GM19452 (cell line): ENCODE results near the gene GULP1.
"Not testable (repeated sequence)": the region's sequence is repeated elsewhere in the genome, so short reads cannot be mapped to it uniquely, and the experiment has no call there.

Experiments
- ATAC-seq: cut with Tn5 transposase; IDR thresholded peaks from one replicate; pipeline ENCODE4 v1.9.1; 2021; ENCODE audit not compliant: unreplicated experiment

Gene GULP1

DNA sequence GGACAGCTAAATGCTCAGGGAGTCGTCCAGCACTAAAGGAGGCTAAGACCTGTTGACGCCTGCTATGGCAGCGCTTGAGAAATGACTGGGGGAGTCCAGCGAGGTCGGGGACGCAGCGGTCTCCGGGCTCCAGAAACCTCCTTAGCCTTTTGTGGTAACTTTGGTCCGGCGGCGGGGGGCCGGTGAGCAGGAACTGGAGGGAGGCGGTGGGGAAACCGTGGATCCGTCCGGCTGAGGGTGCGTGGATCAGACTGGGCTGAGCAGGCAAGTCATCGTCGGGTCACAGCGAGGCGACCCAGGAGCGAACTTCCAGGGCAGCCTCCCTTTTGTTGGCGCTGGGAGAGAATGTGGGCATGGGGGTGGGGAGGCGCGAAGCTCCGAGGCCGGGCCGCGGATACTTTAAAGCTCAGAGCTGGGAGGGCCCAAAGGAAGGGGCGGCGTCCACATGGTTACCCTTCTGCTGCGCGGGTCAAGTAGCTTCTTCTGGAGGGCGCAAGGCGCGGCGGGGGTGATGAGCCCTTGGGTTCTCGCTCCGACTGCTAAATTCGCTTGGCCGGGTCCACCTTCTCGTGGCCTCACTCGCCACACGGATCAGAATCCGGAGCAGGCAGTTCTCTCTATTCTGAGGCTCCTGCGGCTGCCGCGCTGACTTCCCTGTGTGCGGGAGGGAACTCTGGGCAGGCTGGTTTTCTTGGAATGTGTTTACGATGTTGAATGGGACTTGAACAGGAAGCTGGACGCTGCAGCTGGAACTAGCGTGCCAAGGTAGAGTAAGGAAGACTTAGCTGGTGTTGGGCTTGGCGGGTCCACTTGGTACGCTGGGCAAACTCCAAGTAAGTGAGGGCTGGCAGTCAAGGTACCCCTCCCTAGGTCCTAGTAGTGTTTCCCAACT lies 920 bp downstream of the GULP1 start:
- ATAC-seq: no peak

DNA sequence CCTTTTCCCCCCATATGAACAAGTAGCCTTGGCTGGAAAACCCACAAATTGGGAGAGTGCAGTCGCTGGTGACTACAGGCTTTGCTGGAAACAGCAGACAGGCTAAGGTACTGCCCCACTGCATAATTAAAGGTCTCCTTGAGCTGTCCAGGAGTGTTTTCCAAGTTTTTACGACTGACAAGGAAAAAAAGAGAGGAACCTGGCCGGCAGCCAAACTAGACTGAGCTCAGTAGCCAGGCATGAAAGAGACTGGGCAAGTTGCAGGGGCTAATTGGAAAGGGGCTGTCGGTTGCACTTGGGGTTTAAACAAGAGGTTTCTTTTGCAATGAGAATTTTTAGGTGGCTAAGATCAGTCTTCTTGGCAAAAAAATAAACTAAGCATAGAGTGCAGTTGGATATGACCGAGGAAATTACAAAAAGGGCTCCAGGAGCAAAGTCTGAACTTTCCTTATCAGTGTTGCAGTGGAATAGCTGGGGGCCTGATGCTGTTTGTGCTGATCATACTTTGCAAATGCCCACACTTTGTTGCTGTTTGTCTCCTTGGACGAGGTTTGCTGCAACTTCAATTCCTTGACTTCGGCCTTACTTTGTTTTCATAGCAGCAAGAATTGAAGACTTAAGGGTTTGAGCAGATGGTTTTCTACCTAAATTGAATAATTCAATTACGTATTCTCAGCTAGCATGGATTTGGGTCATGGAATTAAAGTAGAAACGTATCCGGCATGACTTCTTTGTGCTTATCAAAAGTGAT lies 2.1 kb downstream of the GULP1 start:
- ATAC-seq: no peak

DNA sequence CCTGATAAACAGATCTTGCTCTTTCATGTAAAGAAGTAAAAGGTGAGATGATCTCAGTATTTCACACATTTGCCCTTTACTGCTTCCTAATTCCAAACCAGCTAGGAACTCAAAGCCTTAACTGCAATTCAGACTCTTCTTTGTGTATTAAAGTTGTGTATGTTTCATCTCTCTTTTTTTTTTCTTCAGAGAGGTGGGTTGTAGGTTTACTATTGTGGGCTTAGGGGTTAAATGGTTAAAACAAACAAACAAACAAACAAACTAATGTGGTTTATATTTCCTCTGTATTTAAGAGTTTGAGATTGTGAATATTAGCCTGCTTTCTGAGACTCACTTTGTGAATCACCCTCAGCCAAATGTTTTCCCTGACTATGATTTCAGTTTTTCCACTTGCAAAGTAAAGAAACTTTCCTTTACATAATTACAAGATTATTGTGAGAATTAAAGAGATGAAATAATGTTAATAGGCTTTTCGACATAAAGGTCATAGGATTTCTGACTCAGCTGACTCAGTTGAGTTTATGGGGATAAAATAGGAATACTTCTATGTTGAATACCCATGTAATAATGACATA lies 2.8 kb downstream of the GULP1 start:
- ATAC-seq: no peak

DNA sequence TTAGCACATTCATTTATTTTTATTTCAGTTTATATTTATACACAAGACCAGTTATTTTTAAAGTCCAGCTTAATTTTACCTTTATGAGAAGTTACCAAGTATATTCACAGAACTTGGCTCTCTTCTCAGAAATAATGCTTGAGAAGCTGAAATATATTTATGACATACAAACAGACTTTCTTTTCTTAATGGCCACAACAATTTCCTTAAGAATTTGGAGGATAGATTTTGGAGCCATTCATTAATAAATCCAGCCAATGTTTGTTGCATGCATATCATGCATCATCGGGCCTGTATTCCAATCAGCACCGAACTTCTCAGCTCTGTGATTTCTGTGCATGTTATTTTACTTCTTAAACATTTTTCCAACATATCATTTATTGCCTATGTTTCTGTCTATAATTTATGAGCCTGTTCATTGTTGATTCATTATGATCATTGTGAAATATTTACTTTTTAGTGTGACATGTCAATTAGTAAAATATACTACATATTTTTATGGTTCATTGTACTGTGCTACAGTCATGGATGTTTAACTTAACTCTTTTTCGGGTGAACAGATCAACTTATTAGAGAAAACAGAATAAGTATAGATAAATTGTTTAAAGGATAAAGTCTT lies 3.5 kb downstream of the GULP1 start:
- ATAC-seq: no peak

DNA sequence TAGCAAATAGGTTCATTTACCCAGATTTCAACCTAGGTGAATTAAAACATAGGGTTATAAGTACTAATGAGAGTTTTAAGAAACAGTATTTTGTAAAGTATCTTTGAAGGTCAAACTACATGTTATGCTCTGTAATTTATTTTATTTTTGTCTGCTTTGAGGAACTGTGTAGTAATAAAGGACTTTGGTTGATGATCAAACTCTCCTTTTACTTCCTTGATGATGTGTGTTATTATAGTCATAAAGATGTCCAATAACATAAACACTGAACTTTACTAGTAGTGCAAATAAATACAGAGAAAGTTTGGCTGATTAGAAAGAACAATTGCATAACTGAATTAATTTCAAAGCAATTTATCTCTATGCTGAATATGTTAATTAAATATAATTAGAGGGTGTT lies 6.3 kb downstream of the GULP1 start:
- no peak for ATAC-seq

DNA sequence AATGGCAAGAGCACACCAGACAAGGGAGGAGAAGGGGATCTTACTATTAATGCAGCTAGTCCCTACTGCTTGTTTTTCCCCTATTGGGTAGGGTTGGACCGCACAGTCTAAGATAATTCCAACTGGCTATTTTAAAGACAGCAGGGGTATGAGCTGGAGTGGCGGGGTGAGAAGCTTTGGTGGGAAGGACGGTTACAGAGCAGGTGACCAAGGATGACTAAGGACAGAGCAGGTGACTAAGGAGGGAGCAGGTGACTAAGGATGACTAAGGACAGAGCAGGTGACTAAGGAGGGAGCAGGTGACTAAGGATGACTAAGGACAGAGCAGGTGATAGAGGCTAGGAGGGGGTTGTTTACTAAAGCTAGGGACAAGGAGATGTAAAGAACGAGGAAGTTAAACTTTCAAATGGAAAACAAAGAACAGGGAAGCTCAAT lies 7.3 kb downstream of the GULP1 start:
- not testable (repeated sequence) for ATAC-seq

DNA sequence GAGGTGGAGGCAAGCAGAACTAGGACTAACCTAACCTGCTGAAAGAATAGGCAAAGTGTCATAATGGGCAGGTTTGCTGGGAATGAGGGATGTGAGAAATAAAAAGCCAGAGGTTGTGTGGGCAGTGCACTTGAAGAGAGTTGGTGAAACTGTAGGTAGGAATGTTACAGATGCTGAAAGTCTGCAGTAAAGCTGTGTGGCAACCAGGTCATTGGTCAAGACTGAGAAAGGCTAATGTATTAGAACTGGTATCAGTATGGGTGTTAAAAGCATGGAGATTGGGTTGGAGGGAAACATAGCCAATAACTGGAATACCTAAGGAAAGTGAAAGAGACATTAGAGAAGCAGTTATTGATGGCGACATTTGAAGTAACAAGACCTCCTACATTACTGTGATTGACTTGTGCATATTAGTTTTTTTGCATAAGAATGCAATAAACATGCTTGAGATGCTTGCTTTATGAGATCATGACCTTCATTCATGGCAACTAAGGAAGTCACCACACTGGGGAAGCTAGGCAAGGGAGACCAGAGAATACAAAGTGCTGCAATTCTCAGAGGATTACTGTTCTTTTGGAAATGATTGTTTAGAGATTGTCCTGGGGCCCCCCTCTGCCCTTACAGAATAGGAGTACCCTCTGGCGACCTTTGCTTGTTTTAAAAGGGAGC lies 11.8 kb downstream of the GULP1 start:
- ATAC-seq: no peak

DNA sequence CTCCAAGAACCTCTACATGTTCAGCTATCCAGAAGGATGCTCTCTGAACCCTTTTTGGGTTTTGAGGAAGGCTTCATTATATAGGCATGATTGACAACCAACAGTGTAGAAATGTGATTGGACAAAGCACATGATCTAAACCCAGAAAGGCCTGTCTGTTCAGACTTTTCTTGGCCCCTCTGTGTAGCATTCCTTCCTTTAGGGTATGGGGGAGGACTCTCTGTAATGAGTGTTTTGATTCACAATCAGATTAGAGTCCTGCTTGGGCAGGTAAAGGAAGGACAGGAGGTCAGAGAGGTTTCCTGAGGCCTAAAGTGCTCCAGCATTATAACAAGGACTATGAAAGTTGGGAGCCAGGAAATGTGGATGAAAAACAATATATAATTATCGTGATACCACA lies 13.6 kb downstream of the GULP1 start:
- ATAC-seq: no peak

DNA sequence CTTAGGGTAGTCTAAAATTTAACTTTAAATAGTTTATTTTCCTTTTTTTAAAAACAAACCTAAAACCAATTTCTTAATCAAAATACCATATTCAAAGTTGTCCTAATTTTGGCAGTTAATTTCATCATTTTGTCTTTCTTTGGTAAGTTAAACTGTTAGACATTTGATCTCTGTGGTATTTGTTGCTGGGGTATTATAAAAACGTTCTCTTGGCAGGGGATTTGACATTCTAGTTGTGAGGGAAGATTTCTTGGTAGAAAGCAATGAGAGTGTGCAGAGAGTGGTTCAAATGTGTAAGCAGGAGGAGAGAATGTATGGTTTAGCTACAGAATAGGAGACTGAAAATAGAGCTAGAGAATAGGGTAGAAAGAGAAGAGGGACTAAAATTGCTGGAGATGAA lies 14.6 kb downstream of the GULP1 start:
- ATAC-seq: no peak

DNA sequence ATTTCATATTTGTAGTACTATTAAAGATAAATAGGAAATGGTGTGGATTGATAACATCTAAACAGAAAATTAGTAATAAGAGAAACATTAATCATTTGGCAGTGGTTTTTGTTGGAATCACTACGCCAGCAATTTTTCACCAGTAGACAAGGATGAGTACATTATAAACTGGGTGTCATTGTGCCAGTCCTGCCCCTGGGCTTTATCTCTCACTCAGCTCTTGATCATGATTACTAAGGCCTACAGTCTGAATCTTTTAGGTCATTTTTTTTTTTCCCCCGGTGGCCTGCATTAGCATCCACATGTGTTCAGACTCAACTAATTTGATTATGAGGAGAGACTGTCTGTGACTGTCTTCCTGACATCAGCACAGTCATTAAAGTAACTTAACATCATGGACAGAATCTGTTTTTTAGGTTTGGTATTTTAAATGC lies 16.2 kb downstream of the GULP1 start:
- ATAC-seq: no peak

DNA sequence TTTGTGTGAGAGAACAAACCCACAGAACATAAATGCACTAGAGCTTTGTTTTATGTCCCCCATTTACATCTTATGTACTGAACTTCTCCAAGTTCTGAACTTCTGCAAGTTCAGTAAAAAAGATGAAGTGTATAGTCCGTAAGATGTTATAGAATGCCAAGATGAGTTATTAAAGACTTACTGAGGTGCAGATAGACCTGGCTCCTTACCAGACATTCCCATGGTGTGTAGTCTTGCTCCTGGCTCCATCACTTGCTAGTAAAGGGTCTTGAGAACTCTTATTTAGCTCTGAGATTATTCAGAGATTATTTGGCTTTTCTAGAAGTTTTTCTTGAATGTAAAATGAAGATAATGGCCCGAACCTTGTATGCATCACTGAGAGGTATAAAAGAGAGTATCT lies 16.8 kb downstream of the GULP1 start:
- no peak for ATAC-seq

DNA sequence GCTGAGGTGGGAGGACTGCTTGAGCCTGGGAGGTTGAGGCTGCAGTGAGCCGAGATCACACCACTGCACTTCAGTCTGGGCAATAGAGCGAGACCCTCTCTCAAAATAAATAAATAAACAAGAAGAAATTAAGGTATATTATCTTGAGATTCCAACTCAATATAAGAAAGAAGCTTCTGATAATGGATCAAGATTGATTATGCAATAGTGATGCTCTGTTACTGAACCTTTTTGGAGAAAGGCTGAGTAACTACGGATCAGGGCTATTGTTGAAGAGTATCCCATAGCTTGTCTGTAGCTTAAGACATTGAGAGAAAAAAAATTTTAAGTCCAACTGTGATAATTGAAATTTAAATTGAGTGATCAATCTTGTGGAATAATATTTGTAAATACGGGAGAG lies 17.7 kb downstream of the GULP1 start:
- no peak for ATAC-seq

DNA sequence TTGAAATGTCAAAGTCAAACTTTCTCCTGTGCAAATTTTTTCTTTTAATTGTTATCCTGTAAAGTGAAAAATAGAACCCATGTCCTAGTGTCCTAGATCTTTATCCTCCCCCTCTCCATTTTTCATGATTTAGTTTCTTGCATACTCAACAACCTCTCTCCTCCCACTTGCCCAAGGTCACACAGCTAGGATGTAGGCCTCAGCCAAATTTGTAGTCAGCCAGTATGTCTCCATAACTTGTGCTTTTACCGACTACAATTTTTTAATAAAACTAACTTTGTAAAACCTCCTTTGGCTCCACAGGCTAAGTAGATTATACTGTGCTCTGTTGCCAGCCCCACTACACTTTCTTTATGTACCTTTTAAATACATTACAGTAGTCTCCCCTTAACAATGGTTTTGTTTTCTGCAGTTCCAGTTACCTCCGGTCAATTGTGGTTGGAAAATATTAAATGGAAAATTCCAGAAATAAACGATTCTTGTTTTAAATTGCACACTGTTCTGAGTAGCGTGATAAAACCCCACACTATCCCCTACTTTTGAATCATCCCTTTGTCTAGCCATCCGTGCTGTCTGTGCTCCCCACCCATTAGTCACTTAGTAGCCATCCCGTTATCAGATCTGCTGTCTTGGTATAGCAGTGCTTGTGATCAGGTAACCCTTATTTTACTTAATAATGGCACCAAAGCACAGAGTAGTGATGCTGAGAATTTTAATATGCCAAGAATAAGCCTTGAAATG lies 22.8 kb downstream of the GULP1 start:
- no peak for ATAC-seq

DNA sequence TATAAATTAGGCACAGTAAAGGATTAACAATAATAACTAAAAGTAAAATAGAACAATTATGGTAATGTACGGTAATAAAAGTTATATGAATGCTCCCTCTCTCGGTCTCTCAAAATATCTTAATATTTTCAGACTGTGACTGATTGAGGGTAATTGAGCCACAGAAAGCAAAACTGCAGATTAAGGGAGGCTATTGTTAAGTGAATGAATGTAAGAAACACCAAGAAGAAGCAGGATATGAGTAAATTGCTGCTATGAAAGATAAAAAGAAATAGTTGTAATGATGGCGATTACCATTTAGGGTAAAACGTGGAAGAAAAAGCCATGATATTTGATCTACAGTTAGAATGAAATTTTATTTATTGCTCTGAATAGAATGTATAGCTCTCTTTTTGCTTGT lies 24.1 kb downstream of the GULP1 start:
- no peak for ATAC-seq

DNA sequence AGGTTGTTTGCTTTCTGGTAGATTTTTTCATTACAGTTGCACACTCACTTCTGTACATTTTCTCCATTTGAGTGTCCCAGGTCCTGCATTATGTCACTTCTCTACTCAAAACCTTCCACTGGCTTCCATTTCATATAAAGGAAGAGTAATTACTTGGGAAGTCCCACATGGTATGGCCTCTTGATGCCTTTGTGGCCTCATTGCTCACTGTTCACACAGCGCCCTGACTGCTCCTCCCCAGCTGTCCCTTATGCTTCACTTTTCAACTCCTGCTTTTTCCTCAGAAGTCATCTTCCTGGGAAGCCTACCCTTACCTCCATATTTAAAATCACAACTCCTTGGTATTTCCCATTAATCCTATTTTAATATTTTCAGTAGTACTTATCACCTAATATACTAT lies 24.7 kb downstream of the GULP1 start:
- no peak for ATAC-seq

DNA sequence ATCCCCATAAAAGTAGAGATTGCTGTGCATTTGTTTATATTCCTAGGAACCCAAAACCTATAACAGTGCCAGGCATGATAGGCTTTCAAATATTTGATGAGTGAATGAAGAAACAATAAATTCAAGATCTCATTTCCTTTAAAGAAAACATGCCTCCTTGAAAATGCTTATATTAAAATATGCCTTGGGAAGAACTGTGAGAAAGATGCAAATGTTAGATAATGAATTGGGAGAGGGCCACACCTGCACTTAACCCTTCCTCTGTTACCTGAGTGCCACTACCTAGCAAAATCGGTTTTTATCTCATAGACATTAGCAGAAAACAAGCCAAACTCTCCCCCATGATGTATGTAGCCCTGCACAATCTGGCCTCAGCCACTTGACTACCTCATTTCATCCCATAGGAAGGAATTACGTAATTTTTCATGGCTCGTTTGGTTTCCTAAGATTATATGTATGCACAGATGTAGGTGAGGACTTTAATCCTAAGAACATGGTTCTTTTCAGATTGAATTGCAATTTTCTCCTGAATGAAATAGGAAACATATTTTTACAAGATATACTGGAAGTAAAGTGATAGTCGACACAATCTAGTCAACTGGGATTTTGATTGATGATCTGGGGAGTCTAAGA lies 25.2 kb downstream of the GULP1 start:
- ATAC-seq: no peak

DNA sequence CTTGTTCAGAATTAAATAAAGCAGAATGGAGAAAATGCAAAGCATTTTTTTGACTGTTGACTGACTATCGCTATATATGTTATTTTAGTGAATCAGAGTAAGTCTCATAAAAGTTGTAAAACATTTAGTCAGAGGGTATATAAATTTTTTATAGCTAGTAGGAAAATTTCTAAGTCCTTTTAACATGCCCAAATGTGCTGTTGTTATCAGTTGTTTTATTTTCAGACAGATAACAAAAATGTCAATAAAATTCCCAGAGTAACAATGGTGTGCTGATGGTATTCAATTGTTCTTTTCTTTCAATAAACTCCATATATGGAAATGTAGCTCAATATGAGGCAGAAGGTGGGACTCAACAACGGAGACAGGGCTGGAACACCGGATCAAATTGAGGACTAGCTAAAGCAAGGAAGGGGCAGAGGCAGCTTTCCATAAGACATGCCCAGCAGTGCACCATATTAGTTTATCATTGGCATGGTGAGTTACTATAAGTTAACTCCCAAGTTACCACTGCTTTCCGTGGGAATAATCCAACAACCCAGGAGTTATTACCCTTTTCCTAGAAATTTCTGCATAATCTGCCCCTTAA lies 26.6 kb downstream of the GULP1 start:
- no peak for ATAC-seq

DNA sequence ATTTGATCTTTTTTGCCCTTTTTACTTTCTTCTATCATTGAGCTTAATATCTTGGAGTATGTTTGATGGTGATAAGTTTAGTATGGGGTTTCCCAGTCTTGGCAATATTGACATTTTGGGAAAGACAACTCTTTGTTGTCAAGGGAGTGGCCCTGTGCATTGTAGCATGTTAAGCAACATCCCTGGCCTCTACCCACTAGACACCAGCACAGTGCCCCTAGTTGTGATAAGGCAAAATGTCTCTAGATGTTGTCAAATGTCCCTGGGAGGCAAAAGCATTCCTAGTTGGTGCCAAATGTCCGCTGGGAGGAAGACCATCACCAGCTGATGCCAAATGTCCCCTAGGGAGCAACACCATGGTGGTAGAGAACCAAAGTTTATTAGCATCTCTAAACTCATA lies 28.2 kb downstream of the GULP1 start:
- no peak for ATAC-seq

DNA sequence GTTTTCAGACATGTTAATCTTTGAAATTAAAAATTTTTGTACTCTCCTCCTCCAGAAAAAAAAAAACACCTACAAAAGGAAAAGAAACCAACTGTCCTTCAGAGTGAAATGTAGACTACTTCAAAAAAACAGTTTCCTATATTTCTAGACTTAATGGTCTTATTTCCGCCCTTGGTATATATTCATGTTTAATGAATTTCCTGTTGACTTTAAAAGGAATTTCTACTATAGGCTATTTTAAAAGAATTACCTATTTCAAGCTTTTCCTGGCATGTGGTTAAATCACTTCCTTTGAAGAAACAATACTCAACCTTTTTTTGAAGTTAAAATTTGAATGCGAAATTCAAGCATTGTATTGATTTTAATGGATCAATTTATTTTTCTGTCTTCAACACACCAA lies 29.2 kb downstream of the GULP1 start:
- no peak for ATAC-seq
